Measurements from ENCODE around the gene ZCCHC17. TPM values are rescaled to one million over a fixed set of nuclear protein-coding genes. Genes with fewer than 3 reads are reported as not detected.

The ZCCHC17 gene
- total RNA-seq, 1 donor from 2014 or later, result 64.5 TPM

GRCh38 chr1:31409946-31410858, 113.4 kb downstream of the ZCCHC17 start:
- no peak for DNase-seq
- Mint-ChIP-seq H3K4me3 (ENCODE audit: unreplicated experiment) (peak overlapping the region; percentile 16), H3K9me3 (ENCODE audit: unreplicated experiment) (peaks cover 23% of the 10 kb centered on the region), H3K27me3 (ENCODE audit: unreplicated experiment) (peaks cover 23% of the 10 kb centered on the region), H3K36me3 (ENCODE audit: unreplicated experiment) (peaks cover under 1% of the 10 kb centered on the region), H3K27ac (ENCODE audit: unreplicated experiment) (no peak overlapping the region), H3K4me1 (ENCODE audit: low read depth, unreplicated experiment) (peaks cover 20% of the 10 kb centered on the region)
- no peak for TF ChIP-seq CTCF (IDR thresholded peaks at IDR 0.05; ENCODE audit: partially characterized antibody, unreplicated experiment)

- peaks cover 27% of the 10 kb centered on the region for H3K9me3 Mint-ChIP-seq (ENCODE audit: unreplicated experiment)
- H3K27ac Mint-ChIP-seq (ENCODE audit: unreplicated experiment), result no peak overlapping the region
- H3K27me3 Mint-ChIP-seq (ENCODE audit: unreplicated experiment), result peaks cover 26% of the 10 kb centered on the region
- no peak for TF ChIP-seq CTCF (IDR thresholded peaks at IDR 0.05; ENCODE audit: partially characterized antibody, unreplicated experiment)
- H3K36me3 Mint-ChIP-seq (ENCODE audit: unreplicated experiment), result no peaks in the 10 kb centered on the region
- H3K4me3 Mint-ChIP-seq (ENCODE audit: unreplicated experiment), result peak overlapping the region; percentile 16
- peaks cover 26% of the 10 kb centered on the region for H3K4me1 Mint-ChIP-seq (ENCODE audit: low read depth, unreplicated experiment)
- no peak for DNase-seq
These were observed 114.0 kb downstream of the ZCCHC17 start for GRCh38 chr1:31410871-31411270.

- H3K9me3 Mint-ChIP-seq (ENCODE audit: unreplicated experiment), result peaks cover 27% of the 10 kb centered on the region
- H3K36me3 Mint-ChIP-seq (ENCODE audit: unreplicated experiment), result no peaks in the 10 kb centered on the region
- DNase-seq, result no peak
- no peak for TF ChIP-seq CTCF (IDR thresholded peaks at IDR 0.05; ENCODE audit: partially characterized antibody, unreplicated experiment)
- peak overlapping the region; percentile 85 for H3K4me3 Mint-ChIP-seq (ENCODE audit: unreplicated experiment)
- H3K27me3 Mint-ChIP-seq (ENCODE audit: unreplicated experiment), result peaks cover 26% of the 10 kb centered on the region
- peaks cover 30% of the 10 kb centered on the region for H3K4me1 Mint-ChIP-seq (ENCODE audit: low read depth, unreplicated experiment)
- peak overlapping the region; percentile 75 for H3K27ac Mint-ChIP-seq (ENCODE audit: unreplicated experiment)
These were observed 115.4 kb downstream of the ZCCHC17 start for GRCh38 chr1:31412205-31412604.

GRCh38 chr1:31412732-31413404, 116.0 kb downstream of the ZCCHC17 start, which contains the start of gene SERINC2:
TSS of gene SERINC2 (plus strand) at chr1:31413213. CDS start at chr1:31413266, 53 bp downstream.
- Mint-ChIP-seq H3K4me1 (ENCODE audit: low read depth, unreplicated experiment) (peaks cover 31% of the 10 kb centered on the region), H3K27ac (ENCODE audit: unreplicated experiment) (peak within 1 kb of the TSS; percentile 100), H3K36me3 (ENCODE audit: unreplicated experiment) (no peaks in the 10 kb centered on the region)

More at GRCh38 chr1:31412732-31413404, 116.0 kb downstream of the ZCCHC17 start, which contains the start of gene SERINC2:
- H3K9me3 Mint-ChIP-seq (ENCODE audit: unreplicated experiment), result peaks cover 27% of the 10 kb centered on the region
- H3K27me3 Mint-ChIP-seq (ENCODE audit: unreplicated experiment), result peaks cover 26% of the 10 kb centered on the region
- DNase-seq, result no peak
- TF ChIP-seq CTCF (IDR thresholded peaks at IDR 0.05; ENCODE audit: partially characterized antibody, unreplicated experiment), result no peak
- H3K4me3 Mint-ChIP-seq (ENCODE audit: unreplicated experiment), result peak within 1 kb of the TSS; percentile 100

Measured in glutamatergic neuron (in vitro differentiated cells).